IMR-90 (cell line): ENCODE results near the gene SPTB. TPM values are rescaled to one million over a fixed set of nuclear protein-coding genes. Genes with fewer than 3 reads are reported as not detected.

Source experiments
- ATAC-seq: fragments of 200-7000 bp; cut with Tn5 transposase; 2 replicates; pipeline ENCODE4 v1.9.1; 2020; ENCODE audit warnings: low read depth, mild to moderate bottlenecking, moderate library complexity
- BruUV-seq: library from RNA; stranded (reverse); fragments of 400-500 nt; replicated peaks from 2 replicates; lab custom pipeline; 2021; lab: Mats Ljungman, UMichigan
- CTCF ChIA-PET: fragments of 300-600 bp; formaldehyde crosslinking; extraction: SDS; loops from one replicate; lab custom pipeline; 2021; ENCODE audit warnings: antibody characterized with exemption; lab: Yijun Ruan, JAX
- POLR2A ChIA-PET: fragments of 300-600 bp; sonication (Branson Sonifier 250); formaldehyde crosslinking; loops from one replicate; lab custom pipeline; 2022; ENCODE audit warnings: antibody characterized with exemption; ENCODE audit not compliant: unreplicated experiment; lab: Charles Lee
- DNase-seq: peaks from one replicate; pipeline ENCODE4 v3.0.0; 2013
- H2AFZ ChIP-seq: replicated peaks from 2 replicates; pipeline ENCODE3; 2013; ENCODE audit warnings: low read length, mild to moderate bottlenecking; ENCODE audit not compliant: poor library complexity
- H2AK5ac ChIP-seq: 2 replicates; pipeline ENCODE4 v1.6.1; 2013; ENCODE audit warnings: low read depth, low read length, inconsistent platforms
- H2AK9ac ChIP-seq: replicated peaks from 2 replicates; pipeline ENCODE3; 2013; ENCODE audit warnings: mild to moderate bottlenecking, low read depth, low read length, moderate library complexity; ENCODE audit not compliant: poor library complexity
- H2BK120ac ChIP-seq: 2 replicates; pipeline ENCODE4 v1.6.1; 2013; ENCODE audit warnings: low read depth, low read length, inconsistent platforms
- H2BK15ac ChIP-seq: 3 replicates; pipeline ENCODE4 v1.6.1; 2013; ENCODE audit warnings: low read depth, low read length, inconsistent platforms
- H2BK20ac ChIP-seq: 2 replicates; pipeline ENCODE4 v1.6.1; 2013; ENCODE audit warnings: low read depth, mild to moderate bottlenecking, inconsistent platforms, low read length, moderate library complexity
- H2BK5ac ChIP-seq: 2 replicates; pipeline ENCODE4 v1.6.1; 2013; ENCODE audit warnings: mild to moderate bottlenecking, low read depth, low read length, inconsistent platforms; ENCODE audit not compliant: poor library complexity, severe bottlenecking
- H3K14ac ChIP-seq: replicated peaks from 2 replicates; pipeline ENCODE4 v1.6.1; 2013; ENCODE audit warnings: low read depth, low read length, inconsistent platforms
- H3K18ac ChIP-seq: 2 replicates; pipeline ENCODE4 v1.6.1; 2013; ENCODE audit warnings: low read depth, low read length, control low read depth
- H3K23ac ChIP-seq: 2 replicates; pipeline ENCODE4 v1.6.1; 2013; ENCODE audit warnings: low read depth, low read length, inconsistent platforms
- H3K27ac ChIP-seq: 2 replicates; pipeline ENCODE4 v1.5.1; 2013; ENCODE audit warnings: mild to moderate bottlenecking, control low read depth, low read length; ENCODE audit not compliant: insufficient read depth
- H3K27me3 ChIP-seq: 2 replicates; pipeline ENCODE4 v1.6.1; 2013; ENCODE audit warnings: low read length; ENCODE audit not compliant: control insufficient read depth, insufficient read depth
- H3K36me3 ChIP-seq: 2 replicates; pipeline ENCODE4 v1.6.1; 2013; ENCODE audit warnings: low read length, mixed read lengths; ENCODE audit not compliant: control insufficient read depth, insufficient read depth
- H3K4ac ChIP-seq: 2 replicates; pipeline ENCODE4 v1.6.1; 2013; ENCODE audit warnings: low read depth, low read length, inconsistent platforms
- H3K4me1 ChIP-seq: 2 replicates; pipeline ENCODE4 v1.6.1; 2013; ENCODE audit warnings: low read length, mixed read lengths; ENCODE audit not compliant: control insufficient read depth, insufficient read depth
- H3K4me2 ChIP-seq: 2 replicates; pipeline ENCODE4 v1.6.1; 2013; ENCODE audit warnings: low read depth, mild to moderate bottlenecking, control low read depth, low read length, moderate library complexity
- H3K4me3 ChIP-seq: 2 replicates; pipeline ENCODE4 v1.5.1; 2013; ENCODE audit warnings: low read depth, mild to moderate bottlenecking, control low read depth, low read length, moderate library complexity; ENCODE audit not compliant: insufficient read depth
- H3K56ac ChIP-seq: 2 replicates; pipeline ENCODE4 v1.6.1; 2013; ENCODE audit warnings: low read length, inconsistent platforms; ENCODE audit not compliant: insufficient read depth; ENCODE audit errors: extremely low read depth
- H3K79me1 ChIP-seq, 2 experiments: 2 replicates each; pipeline ENCODE4 v1.6.1; 2013; ENCODE audit warnings: low read length in 2 of 2, inconsistent platforms in 1 of 2, low read depth in 1 of 2
- H3K9ac ChIP-seq: 2 replicates; pipeline ENCODE4 v1.6.1; 2013; ENCODE audit warnings: low read depth, low read length, control low read depth
- H3K9me1 ChIP-seq: 2 replicates; pipeline ENCODE4 v1.6.1; 2013; ENCODE audit warnings: low read length, inconsistent platforms; ENCODE audit not compliant: insufficient read depth
- H3K9me3 ChIP-seq: 2 replicates; pipeline ENCODE4 v1.6.1; 2013; ENCODE audit warnings: low read length; ENCODE audit not compliant: control insufficient read depth, insufficient read depth
- H4K20me1 ChIP-seq: 2 replicates; pipeline ENCODE4 v1.6.1; 2013; ENCODE audit warnings: low read length, inconsistent platforms; ENCODE audit not compliant: insufficient read depth
- H4K5ac ChIP-seq: 2 replicates; pipeline ENCODE4 v1.6.1; 2013; ENCODE audit warnings: mild to moderate bottlenecking, low read depth, low read length, control low read depth
- H4K8ac ChIP-seq, 2 experiments: 2 replicates each; pipeline ENCODE4 v1.6.1; 2013; ENCODE audit warnings: low read depth in 2 of 2, low read length in 2 of 2, control low read depth in 1 of 2, inconsistent platforms in 1 of 2
- H4K91ac ChIP-seq: 2 replicates; pipeline ENCODE4 v1.6.1; 2013; ENCODE audit warnings: low read depth, low read length, inconsistent platforms; ENCODE audit not compliant: insufficient read depth
- BHLHE40 ChIP-seq: fragments of 150-350 bp; IDR thresholded peaks from 2 replicates; pipeline ENCODE4 v1.6.1; 2016; ENCODE audit warnings: mild to moderate bottlenecking, low read depth, low read length
- CEBPB ChIP-seq: IDR thresholded peaks from 2 replicates; pipeline ENCODE4 v1.6.1; 2012; ENCODE audit warnings: low read depth, low read length, improper control_type of control experiment
- CHD1 ChIP-seq: IDR thresholded peaks from 2 replicates; pipeline ENCODE4 v1.6.1; 2012; ENCODE audit warnings: low read depth, low read length, improper control_type of control experiment
- FOS ChIP-seq: fragments of 150-350 bp; IDR thresholded peaks from 2 replicates; pipeline ENCODE4 v1.6.1; 2016; ENCODE audit warnings: low read depth, low read length
- MAFK ChIP-seq: IDR thresholded peaks from 2 replicates; pipeline ENCODE4 v1.6.1; 2012; ENCODE audit warnings: low read depth, low read length, improper control_type of control experiment
- MAZ ChIP-seq: IDR thresholded peaks from 2 replicates; pipeline ENCODE4 v1.6.1; 2012; ENCODE audit warnings: low read depth, mild to moderate bottlenecking, low read length, improper control_type of control experiment, moderate library complexity, borderline replicate concordance
- MXI1 ChIP-seq: IDR thresholded peaks from 2 replicates; pipeline ENCODE4 v1.6.1; 2012; ENCODE audit warnings: low read depth, mild to moderate bottlenecking, low read length, moderate library complexity, borderline replicate concordance
- NFE2L2 ChIP-seq: fragments of 150-350 bp; IDR thresholded peaks from 2 replicates; pipeline ENCODE4 v1.6.1; 2016; ENCODE audit warnings: low read depth, mild to moderate bottlenecking, low read length
- POLR2A ChIP-seq: IDR thresholded peaks from 2 replicates; pipeline ENCODE4 v1.6.1; 2012; ENCODE audit warnings: mild to moderate bottlenecking, low read depth, low read length
- RAD21 ChIP-seq: IDR thresholded peaks from 2 replicates; pipeline ENCODE4 v1.6.1; 2012; ENCODE audit warnings: low read length, improper control_type of control experiment
- RCOR1 ChIP-seq: IDR thresholded peaks from 2 replicates; pipeline ENCODE4 v1.6.1; 2012; ENCODE audit warnings: mild to moderate bottlenecking, low read length, improper control_type of control experiment; ENCODE audit not compliant: insufficient replicate concordance
- RFX5 ChIP-seq: IDR thresholded peaks from 2 replicates; pipeline ENCODE4 v1.8.0; 2012; ENCODE audit warnings: low read depth, mild to moderate bottlenecking, low read length, moderate library complexity
- SMC3 ChIP-seq: fragments of 150-350 bp; IDR thresholded peaks from 2 replicates; pipeline ENCODE4 v1.6.1; 2016; ENCODE audit warnings: low read depth, mild to moderate bottlenecking, antibody characterized with exemption, low read length, moderate library complexity
- WGBS, 2 experiments: methylation state at CpG; one replicate each; pipeline versions ENCODE4 v1.1.5 to v1.1.7; 2013; ENCODE audit warnings: missing lambda C conversion rate in 2 of 2; ENCODE audit not compliant: insufficient read length in 1 of 2; ENCODE audit errors: extremely low coverage in 2 of 2; 5-methylcytosine and 5-hydroxymethylcytosine counted together
- dilution Hi-C: fragments of 300-500 bp; cut with HindIII; formaldehyde crosslinking; loops from one replicate; pipeline ENCODE4 v1.14.3; 2018; ENCODE audit warnings: low sequenced_read_pairs; ENCODE audit not compliant: unreplicated experiment
- in situ Hi-C: fragments of 300-500 bp; cut with MboI; formaldehyde crosslinking; loops from 3 replicates; pipeline ENCODE4 v1.14.3; 2019; ENCODE audit warnings: low sequenced_read_pairs, inconsistent platforms, mixed read lengths
- intact Hi-C: fragments of 100-400 bp; cut with micrococcal nuclease; formaldehyde crosslinking; loops from 2 replicates; pipeline ENCODE4 v1.10.0; 2022
- polyA plus RNA-seq, 3 experiments: library from polyadenylated mRNA; depleted of rRNA; stranded (reverse); fragments of >200 nt; gene quantifications; 2 replicates each; pipeline ENCODE4 v1.2.3, GENCODE V29; 2012; ENCODE audit warnings: low replicate concordance in 1 of 3
- total RNA-seq: library from RNA; depleted of rRNA; stranded (reverse); fragments of >200 nt; gene quantifications from 2 replicates; pipeline ENCODE4 v1.2.3, GENCODE V29; 2012
- TF ChIP-seq, protein P1 (sequence below): fragments of 150-350 bp; IDR thresholded peaks from 2 replicates; pipeline ENCODE4 v1.6.1; 2017; ENCODE audit warnings: mild to moderate bottlenecking, antibody characterized with exemption, low read length, low read depth
- TF ChIP-seq, protein P2 (sequence below): fragments of 150-350 bp; IDR thresholded peaks from 2 replicates; pipeline ENCODE4 v1.6.1; 2016; ENCODE audit warnings: low read depth, mild to moderate bottlenecking, low read length, moderate library complexity, borderline replicate concordance
- TF ChIP-seq, protein P3 (sequence below): conservative IDR thresholded peaks from 2 replicates; pipeline ENCODE4 v1.5.1; 2012; ENCODE audit warnings: mild to moderate bottlenecking, low read depth, low read length, improper control_type of control experiment

The SPTB gene
- total and polyA plus RNA-seq, 2 of the 4 experiments (the other 2 are of a cell fraction), result under 0.01 to 0.07 TPM

DNA sequence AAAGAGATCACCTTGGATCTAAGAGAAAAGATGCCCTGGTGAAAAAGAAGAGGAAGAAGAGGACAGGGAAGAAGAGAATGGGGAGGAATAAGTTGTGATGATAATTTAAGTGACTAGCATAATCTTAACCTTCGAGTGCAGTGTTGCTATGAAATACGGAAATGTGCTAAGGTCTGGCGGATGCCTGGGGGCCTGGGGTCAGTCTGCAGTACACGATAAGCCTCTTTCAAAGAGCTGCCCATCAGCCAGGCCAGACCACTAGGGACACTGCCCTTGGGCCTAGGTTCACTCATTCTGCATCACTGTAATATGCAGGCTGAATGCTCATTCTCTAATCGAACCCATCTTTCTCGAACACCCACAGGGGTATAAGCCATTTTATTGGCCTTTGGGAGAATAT, 92.1 kb downstream of the SPTB start:
- no peak overlapping the region for H2AK9ac ChIP-seq
- in situ Hi-C loops (no loop called here), dilution Hi-C loops (no loop called here), intact Hi-C loops (no loop called here)
- no peak overlapping the region for H3K9ac ChIP-seq
- H3K56ac ChIP-seq, result no peak overlapping the region
- no peak overlapping the region for H3K27ac ChIP-seq
- H4K5ac ChIP-seq, result no peak overlapping the region
- H3K27me3 ChIP-seq, result no peaks in the 10 kb centered on the region; the same call in 1 of the 2 replicates
- H3K23ac ChIP-seq, result no peak overlapping the region
- H3K36me3 ChIP-seq, result no peaks in the 10 kb centered on the region
- H3K18ac ChIP-seq, result no peak overlapping the region
- H2BK120ac ChIP-seq, result no peak overlapping the region
- H3K4me3 ChIP-seq, result no peak overlapping the region
- H2AFZ ChIP-seq, result no peak overlapping the region
- no TSS peak for BruUV-seq
- H3K4me2 ChIP-seq, result no peak overlapping the region
- ATAC-seq, result no peak
- H4K91ac ChIP-seq, result no peak overlapping the region
- H3K79me1 ChIP-seq, result no peaks in the 10 kb centered on the region
- no peak overlapping the region for H4K8ac ChIP-seq
- no peak overlapping the region for H2AK5ac ChIP-seq
- no peak overlapping the region for H3K14ac ChIP-seq
- H3K4me1 ChIP-seq, result peaks cover 9% of the 10 kb centered on the region
- no peak overlapping the region for H3K4ac ChIP-seq
- no peak for DNase-seq
- TF ChIP-seq CEBPB (no peak), RAD21 (no peak), POLR2A (no peak), RCOR1 (no peak), SMC3 (no peak), BHLHE40 (no peak), RFX5 (no peak), CHD1 (no peak), MAFK (no peak), FOS (no peak), MXI1 (no peak), MAZ (no peak), NFE2L2 (no peak)
- TF ChIP-seq, protein P1, sequence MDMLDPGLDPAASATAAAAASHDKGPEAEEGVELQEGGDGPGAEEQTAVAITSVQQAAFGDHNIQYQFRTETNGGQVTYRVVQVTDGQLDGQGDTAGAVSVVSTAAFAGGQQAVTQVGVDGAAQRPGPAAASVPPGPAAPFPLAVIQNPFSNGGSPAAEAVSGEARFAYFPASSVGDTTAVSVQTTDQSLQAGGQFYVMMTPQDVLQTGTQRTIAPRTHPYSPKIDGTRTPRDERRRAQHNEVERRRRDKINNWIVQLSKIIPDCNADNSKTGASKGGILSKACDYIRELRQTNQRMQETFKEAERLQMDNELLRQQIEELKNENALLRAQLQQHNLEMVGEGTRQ, result no peak
- TF ChIP-seq, protein P2, sequence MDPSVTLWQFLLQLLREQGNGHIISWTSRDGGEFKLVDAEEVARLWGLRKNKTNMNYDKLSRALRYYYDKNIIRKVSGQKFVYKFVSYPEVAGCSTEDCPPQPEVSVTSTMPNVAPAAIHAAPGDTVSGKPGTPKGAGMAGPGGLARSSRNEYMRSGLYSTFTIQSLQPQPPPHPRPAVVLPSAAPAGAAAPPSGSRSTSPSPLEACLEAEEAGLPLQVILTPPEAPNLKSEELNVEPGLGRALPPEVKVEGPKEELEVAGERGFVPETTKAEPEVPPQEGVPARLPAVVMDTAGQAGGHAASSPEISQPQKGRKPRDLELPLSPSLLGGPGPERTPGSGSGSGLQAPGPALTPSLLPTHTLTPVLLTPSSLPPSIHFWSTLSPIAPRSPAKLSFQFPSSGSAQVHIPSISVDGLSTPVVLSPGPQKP, result no peak
- TF ChIP-seq, protein P3, sequence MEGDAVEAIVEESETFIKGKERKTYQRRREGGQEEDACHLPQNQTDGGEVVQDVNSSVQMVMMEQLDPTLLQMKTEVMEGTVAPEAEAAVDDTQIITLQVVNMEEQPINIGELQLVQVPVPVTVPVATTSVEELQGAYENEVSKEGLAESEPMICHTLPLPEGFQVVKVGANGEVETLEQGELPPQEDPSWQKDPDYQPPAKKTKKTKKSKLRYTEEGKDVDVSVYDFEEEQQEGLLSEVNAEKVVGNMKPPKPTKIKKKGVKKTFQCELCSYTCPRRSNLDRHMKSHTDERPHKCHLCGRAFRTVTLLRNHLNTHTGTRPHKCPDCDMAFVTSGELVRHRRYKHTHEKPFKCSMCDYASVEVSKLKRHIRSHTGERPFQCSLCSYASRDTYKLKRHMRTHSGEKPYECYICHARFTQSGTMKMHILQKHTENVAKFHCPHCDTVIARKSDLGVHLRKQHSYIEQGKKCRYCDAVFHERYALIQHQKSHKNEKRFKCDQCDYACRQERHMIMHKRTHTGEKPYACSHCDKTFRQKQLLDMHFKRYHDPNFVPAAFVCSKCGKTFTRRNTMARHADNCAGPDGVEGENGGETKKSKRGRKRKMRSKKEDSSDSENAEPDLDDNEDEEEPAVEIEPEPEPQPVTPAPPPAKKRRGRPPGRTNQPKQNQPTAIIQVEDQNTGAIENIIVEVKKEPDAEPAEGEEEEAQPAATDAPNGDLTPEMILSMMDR, result no peak
- ChIA-PET CTCF (no interaction called here), POLR2A (no interaction called here)
- H2BK20ac ChIP-seq, result no peak overlapping the region
- H3K9me3 ChIP-seq, result no peaks in the 10 kb centered on the region
- H4K20me1 ChIP-seq, result no peaks in the 10 kb centered on the region
- H2BK15ac ChIP-seq, result no peak overlapping the region
- H3K9me1 ChIP-seq, result no peaks in the 10 kb centered on the region
- no peak overlapping the region for H2BK5ac ChIP-seq
- 92% methylated on average over 4 of the region's 6 CpGs; no CpG with 5 or more reads in 1 of the 2 experiments for WGBS, 2 experiments
